K562 (cell line): ENCODE results near the gene SPATA21. TPM values are rescaled to one million over a fixed set of nuclear protein-coding genes. Genes with fewer than 3 reads are reported as not detected.

Experiments
- C11orf30 ChIP-seq: fragments of 450-650 bp; IDR thresholded peaks from 2 replicates; pipeline ENCODE4 v1.6.1; 2016; ENCODE audit warnings: low read depth, mild to moderate bottlenecking
- FIP1L1 ChIP-seq: fragments of 200-400 bp; formaldehyde crosslinking; IDR thresholded peaks from 2 replicates; pipeline ENCODE4 v1.6.1; 2018; ENCODE audit warnings: mild to moderate bottlenecking, low read depth, low read length; ENCODE audit not compliant: poor library complexity, severe bottlenecking
- HIVEP1 ChIP-seq: fragments of 250-450 bp; sonication (Bioruptor Pico); IDR thresholded peaks from 2 replicates; pipeline ENCODE4 v1.4.0; 2020; ENCODE audit warnings: mild to moderate bottlenecking
- JUNB ChIP-seq: fragments of 450-650 bp; formaldehyde crosslinking; conservative IDR thresholded peaks from 2 replicates; pipeline ENCODE4 v1.4.0; 2020; ENCODE audit warnings: mild to moderate bottlenecking
- KHSRP ChIP-seq: fragments of 450-650 bp; IDR thresholded peaks from 2 replicates; pipeline ENCODE4 v1.6.1; 2017
- KLF13 ChIP-seq: fragments of 450-650 bp; IDR thresholded peaks from 2 replicates; pipeline ENCODE4 v1.6.1; 2016; ENCODE audit warnings: missing genetic modification characterization, low read depth, mild to moderate bottlenecking, missing compliant biosample characterization, moderate library complexity, borderline replicate concordance
- L3MBTL2 ChIP-seq: fragments of 450-650 bp; IDR thresholded peaks from 2 replicates; pipeline ENCODE4 v1.6.1; 2016; ENCODE audit warnings: mild to moderate bottlenecking, moderate library complexity
- NEUROD1 ChIP-seq: fragments of 150-350 bp; IDR thresholded peaks from 2 replicates; pipeline ENCODE4 v1.6.1; 2014; ENCODE audit warnings: borderline replicate concordance, low read length, low read depth; ENCODE audit not compliant: partially characterized antibody
- NFE2 ChIP-seq: IDR thresholded peaks from 2 replicates; pipeline ENCODE4 v1.6.1; 2014; ENCODE audit warnings: antibody characterized with exemption, low read depth
- RAD21 ChIP-seq, 2 experiments: fragments of 250-450 bp in 1 of 2; fragments of 450-650 bp in 1 of 2; sonication (Bioruptor Pico) in 1 of 2; formaldehyde crosslinking in 1 of 2; IDR thresholded peaks in 1 of 2; conservative IDR thresholded peaks in 1 of 2; 2 replicates each; pipeline versions ENCODE4 v1.4.0 to v1.8.0; 2020 to 2022; ENCODE audit warnings: mild to moderate bottlenecking in 2 of 2, moderate library complexity in 1 of 2
- RBM34 ChIP-seq: fragments of 200-400 bp; formaldehyde crosslinking; IDR thresholded peaks from 2 replicates; pipeline ENCODE4 v1.6.1; 2018; ENCODE audit warnings: low read length, borderline replicate concordance; ENCODE audit not compliant: insufficient read depth
- RBM39 ChIP-seq: fragments of 200-400 bp; formaldehyde crosslinking; optimal IDR thresholded peaks from 2 replicates; pipeline ENCODE3; 2018; ENCODE audit warnings: low read depth, low read length
- SIRT6 ChIP-seq: IDR thresholded peaks from one replicate; pipeline ENCODE4 v1.6.1; 2012; ENCODE audit warnings: low read depth, mild to moderate bottlenecking, control low read depth, inconsistent platforms, low read length, moderate library complexity
- ZNF143 ChIP-seq: sonication (generic); formaldehyde crosslinking; IDR thresholded peaks from 2 replicates; pipeline ENCODE4 v1.9.0; 2022; ENCODE audit warnings: mild to moderate bottlenecking, missing genetic modification reagents
- ZNF445 ChIP-seq: fragments of 250-450 bp; sonication (Bioruptor Pico); IDR thresholded peaks from 2 replicates; pipeline ENCODE4 v1.4.0; 2020; ENCODE audit warnings: low read depth, mild to moderate bottlenecking, moderate library complexity
- ZNF609 ChIP-seq: sonication (generic); formaldehyde crosslinking; IDR thresholded peaks from 2 replicates; pipeline ENCODE4 v1.8.1; 2023; ENCODE audit warnings: missing genetic modification reagents, mild to moderate bottlenecking, borderline replicate concordance
- polyA plus RNA-seq, 8 experiments: library from polyadenylated mRNA; depleted of rRNA in 4 of 8; stranded (reverse) in 5 of 8; unstranded in 3 of 8; fragments of >200 nt; fragmentation: Nextera tagmentation in 2 of 8; fragmentation: Illumina TruSeq in 1 of 8; extraction: Ambion mirVana in 2 of 8; extraction: Trizol in 1 of 8; gene quantifications; 2 replicates each; pipeline versions ENCODE4 v1.2.1 to v1.2.3, GENCODE V29; 2011 to 2014; ENCODE audit warnings: inconsistent platforms in 1 of 8, missing spikeins in 1 of 8
- total RNA-seq, 7 experiments: library from RNA; depleted of rRNA in 6 of 7; stranded (reverse); fragments of >200 nt in 6 of 7; fragmentation: Illumina TruSeq in 2 of 7; extraction: Trizol in 2 of 7; gene quantifications; 2 replicates each; pipeline versions ENCODE4 v1.2.1 to v1.2.3, GENCODE V29; 2011 to 2021; ENCODE audit warnings: low replicate concordance in 1 of 7
- TF ChIP-seq, protein P1 (sequence below): IDR thresholded peaks from 2 replicates; pipeline ENCODE4 v1.6.1; 2016; ENCODE audit warnings: missing genetic modification characterization, missing compliant biosample characterization
- TF ChIP-seq, protein P2 (sequence below), 3 experiments: IDR thresholded peaks in 2 of 3; conservative IDR thresholded peaks in 1 of 3; 2 replicates each; pipeline ENCODE4 v1.5.1; 2011 to 2012; ENCODE audit warnings: low read length in 3 of 3, mild to moderate bottlenecking in 3 of 3, control low read depth in 2 of 3, improper control_type of control experiment in 1 of 3, inconsistent platforms in 1 of 3, low read depth in 1 of 3, mixed read lengths in 1 of 3, moderate library complexity in 1 of 3; ENCODE audit not compliant: insufficient read depth in 2 of 3
- TF ChIP-seq, protein P3 (sequence below): sonication (generic); formaldehyde crosslinking; IDR thresholded peaks from 2 replicates; pipeline ENCODE4 v1.8.0; 2022; ENCODE audit warnings: mild to moderate bottlenecking, missing genetic modification reagents

Gene SPATA21
- total and polyA plus RNA-seq, 9 of the 15 experiments (the other 6 are each of a cell fraction or from before 2014, with no cell fraction given) = 0.10 to 0.36 (median 0.13) TPM; not detected in 3

- TF ChIP-seq HIVEP1 (no peak), KHSRP (no peak), RBM39 (no peak), RAD21 (CRISPR knock-in tag; conservative IDR thresholded peaks at IDR 0.05 in 1 of 2, IDR thresholded peaks at IDR 0.05 in 1 of 2) (peak in 1 of 2 experiments; percentile 25; a peak in 3 of 4 replicates), L3MBTL2 (peak; percentile 29), FIP1L1 (peak; percentile 59), NEUROD1 (no peak), RBM34 (no peak), SIRT6 (no peak), JUNB (CRISPR knock-in tag) (no peak), ZNF445 (CRISPR knock-in tag) (no peak), ZNF143 (CRISPR knock-in tag) (no peak), KLF13 (tag) (0 out of 2 replicates have a peak, but pooled peaks have one; percentile 36), NFE2 (no peak), ZNF609 (no peak), C11orf30 (peak; percentile 95)
- TF ChIP-seq, protein P1, sequence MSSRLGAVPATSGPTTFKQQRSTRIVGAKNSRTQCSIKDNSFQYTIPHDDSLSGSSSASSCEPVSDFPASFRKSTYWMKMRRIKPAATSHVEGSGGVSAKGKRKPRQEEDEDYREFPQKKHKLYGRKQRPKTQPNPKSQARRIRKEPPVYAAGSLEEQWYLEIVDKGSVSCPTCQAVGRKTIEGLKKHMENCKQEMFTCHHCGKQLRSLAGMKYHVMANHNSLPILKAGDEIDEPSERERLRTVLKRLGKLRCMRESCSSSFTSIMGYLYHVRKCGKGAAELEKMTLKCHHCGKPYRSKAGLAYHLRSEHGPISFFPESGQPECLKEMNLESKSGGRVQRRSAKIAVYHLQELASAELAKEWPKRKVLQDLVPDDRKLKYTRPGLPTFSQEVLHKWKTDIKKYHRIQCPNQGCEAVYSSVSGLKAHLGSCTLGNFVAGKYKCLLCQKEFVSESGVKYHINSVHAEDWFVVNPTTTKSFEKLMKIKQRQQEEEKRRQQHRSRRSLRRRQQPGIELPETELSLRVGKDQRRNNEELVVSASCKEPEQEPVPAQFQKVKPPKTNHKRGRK = no peak
- TF ChIP-seq, protein P2, sequence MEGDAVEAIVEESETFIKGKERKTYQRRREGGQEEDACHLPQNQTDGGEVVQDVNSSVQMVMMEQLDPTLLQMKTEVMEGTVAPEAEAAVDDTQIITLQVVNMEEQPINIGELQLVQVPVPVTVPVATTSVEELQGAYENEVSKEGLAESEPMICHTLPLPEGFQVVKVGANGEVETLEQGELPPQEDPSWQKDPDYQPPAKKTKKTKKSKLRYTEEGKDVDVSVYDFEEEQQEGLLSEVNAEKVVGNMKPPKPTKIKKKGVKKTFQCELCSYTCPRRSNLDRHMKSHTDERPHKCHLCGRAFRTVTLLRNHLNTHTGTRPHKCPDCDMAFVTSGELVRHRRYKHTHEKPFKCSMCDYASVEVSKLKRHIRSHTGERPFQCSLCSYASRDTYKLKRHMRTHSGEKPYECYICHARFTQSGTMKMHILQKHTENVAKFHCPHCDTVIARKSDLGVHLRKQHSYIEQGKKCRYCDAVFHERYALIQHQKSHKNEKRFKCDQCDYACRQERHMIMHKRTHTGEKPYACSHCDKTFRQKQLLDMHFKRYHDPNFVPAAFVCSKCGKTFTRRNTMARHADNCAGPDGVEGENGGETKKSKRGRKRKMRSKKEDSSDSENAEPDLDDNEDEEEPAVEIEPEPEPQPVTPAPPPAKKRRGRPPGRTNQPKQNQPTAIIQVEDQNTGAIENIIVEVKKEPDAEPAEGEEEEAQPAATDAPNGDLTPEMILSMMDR (IDR thresholded peaks at IDR 0.05 in 2 of 3, conservative IDR thresholded peaks at IDR 0.05 in 1 of 3; ENCODE audit: insufficient read depth in 2 of 3, low read depth in 1 of 3, low read length in 3 of 3) = peak in 1 of 3 experiments; percentile 26; a peak in 2 of 6 replicates
- TF ChIP-seq, protein P3, sequence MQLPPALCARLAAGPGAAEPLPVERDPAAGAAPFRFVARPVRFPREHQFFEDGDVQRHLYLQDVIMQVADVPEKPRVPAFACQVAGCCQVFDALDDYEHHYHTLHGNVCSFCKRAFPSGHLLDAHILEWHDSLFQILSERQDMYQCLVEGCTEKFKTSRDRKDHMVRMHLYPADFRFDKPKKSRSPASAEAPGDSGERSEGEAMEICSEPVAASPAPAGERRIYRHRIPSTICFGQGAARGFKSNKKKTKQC (CRISPR knock-in tag) = peak; percentile 83
These were observed 69.8 kb downstream of the SPATA21 start (continued) for GRCh38 chr1:16367258-16367967.
